ENCODE data around the gene HMCN2.

DNA sequence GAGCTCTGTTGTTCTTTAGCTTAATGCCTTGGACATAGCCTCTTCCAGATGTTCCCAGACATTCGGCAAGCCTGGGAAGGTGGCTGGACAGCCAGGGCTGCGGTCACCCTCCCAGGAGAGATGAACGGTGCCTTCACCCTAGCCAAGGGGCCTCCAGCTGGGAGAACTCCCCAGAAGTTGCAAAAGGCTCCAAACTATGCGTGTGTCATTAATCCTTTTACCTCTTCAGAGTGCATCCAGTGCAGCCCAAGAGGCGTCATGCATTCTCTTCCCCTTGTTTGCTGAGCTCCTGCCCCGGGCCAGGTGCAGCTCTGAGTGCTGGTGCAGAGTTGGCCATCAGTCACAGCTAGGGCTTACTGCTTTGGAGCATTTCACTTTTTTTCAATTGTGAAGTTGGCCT, 22.8 kb downstream of the HMCN2 start:
- TF ChIP-seq, protein P1, sequence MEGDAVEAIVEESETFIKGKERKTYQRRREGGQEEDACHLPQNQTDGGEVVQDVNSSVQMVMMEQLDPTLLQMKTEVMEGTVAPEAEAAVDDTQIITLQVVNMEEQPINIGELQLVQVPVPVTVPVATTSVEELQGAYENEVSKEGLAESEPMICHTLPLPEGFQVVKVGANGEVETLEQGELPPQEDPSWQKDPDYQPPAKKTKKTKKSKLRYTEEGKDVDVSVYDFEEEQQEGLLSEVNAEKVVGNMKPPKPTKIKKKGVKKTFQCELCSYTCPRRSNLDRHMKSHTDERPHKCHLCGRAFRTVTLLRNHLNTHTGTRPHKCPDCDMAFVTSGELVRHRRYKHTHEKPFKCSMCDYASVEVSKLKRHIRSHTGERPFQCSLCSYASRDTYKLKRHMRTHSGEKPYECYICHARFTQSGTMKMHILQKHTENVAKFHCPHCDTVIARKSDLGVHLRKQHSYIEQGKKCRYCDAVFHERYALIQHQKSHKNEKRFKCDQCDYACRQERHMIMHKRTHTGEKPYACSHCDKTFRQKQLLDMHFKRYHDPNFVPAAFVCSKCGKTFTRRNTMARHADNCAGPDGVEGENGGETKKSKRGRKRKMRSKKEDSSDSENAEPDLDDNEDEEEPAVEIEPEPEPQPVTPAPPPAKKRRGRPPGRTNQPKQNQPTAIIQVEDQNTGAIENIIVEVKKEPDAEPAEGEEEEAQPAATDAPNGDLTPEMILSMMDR (conservative IDR thresholded peaks at IDR 0.05), result no peak
- no peak for TF ChIP-seq ZFX (IDR thresholded peaks at IDR 0.05)
